NB4 (cell line): ENCODE measurements around the gene NT5DC4.

Experiments used
- MYC ChIP-seq: IDR thresholded peaks from 2 replicates; pipeline ENCODE4 v1.6.1; 2011; ENCODE audit warnings: low read depth, low read length
- POLR2A ChIP-seq: IDR thresholded peaks from 2 replicates; pipeline ENCODE4 v1.6.1; 2011; ENCODE audit warnings: mild to moderate bottlenecking; ENCODE audit not compliant: insufficient read length; ENCODE audit errors: extremely low read depth
- TF ChIP-seq, protein P1 (sequence below): IDR thresholded peaks from one replicate; pipeline ENCODE4 v1.5.1; 2012; ENCODE audit warnings: low read depth, low read length

- TF ChIP-seq, protein P1, sequence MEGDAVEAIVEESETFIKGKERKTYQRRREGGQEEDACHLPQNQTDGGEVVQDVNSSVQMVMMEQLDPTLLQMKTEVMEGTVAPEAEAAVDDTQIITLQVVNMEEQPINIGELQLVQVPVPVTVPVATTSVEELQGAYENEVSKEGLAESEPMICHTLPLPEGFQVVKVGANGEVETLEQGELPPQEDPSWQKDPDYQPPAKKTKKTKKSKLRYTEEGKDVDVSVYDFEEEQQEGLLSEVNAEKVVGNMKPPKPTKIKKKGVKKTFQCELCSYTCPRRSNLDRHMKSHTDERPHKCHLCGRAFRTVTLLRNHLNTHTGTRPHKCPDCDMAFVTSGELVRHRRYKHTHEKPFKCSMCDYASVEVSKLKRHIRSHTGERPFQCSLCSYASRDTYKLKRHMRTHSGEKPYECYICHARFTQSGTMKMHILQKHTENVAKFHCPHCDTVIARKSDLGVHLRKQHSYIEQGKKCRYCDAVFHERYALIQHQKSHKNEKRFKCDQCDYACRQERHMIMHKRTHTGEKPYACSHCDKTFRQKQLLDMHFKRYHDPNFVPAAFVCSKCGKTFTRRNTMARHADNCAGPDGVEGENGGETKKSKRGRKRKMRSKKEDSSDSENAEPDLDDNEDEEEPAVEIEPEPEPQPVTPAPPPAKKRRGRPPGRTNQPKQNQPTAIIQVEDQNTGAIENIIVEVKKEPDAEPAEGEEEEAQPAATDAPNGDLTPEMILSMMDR = no peak
- no peak for TF ChIP-seq POLR2A
- no peak for TF ChIP-seq MYC
Observed at GRCh38 chr2:112773556-112773955, 52.7 kb downstream of the NT5DC4 start.
